HL-60 (cell line): Measurements from ENCODE around the gene GPR183.

Source experiments
- CTCF ChIP-seq: IDR thresholded peaks from one replicate; pipeline ENCODE4 v1.5.1; 2011; ENCODE audit warnings: low read length, control low read depth, inconsistent platforms; ENCODE audit not compliant: insufficient read depth
- GABPA ChIP-seq: IDR thresholded peaks from 2 replicates; pipeline ENCODE4 v1.6.1; 2012; ENCODE audit warnings: low read depth
- POLR2AphosphoS5 ChIP-seq: IDR thresholded peaks from 2 replicates; pipeline ENCODE4 v1.6.1; 2012; ENCODE audit warnings: low read depth
- TF ChIP-seq, protein P1 (sequence below): IDR thresholded peaks from 2 replicates; pipeline ENCODE4 v1.6.1; 2012; ENCODE audit warnings: low read depth; ENCODE audit not compliant: insufficient replicate concordance

GRCh38 chr13:99297331-99297730, 9.9 kb downstream of the GPR183 start:
- TF ChIP-seq CTCF (no peak), POLR2AphosphoS5 (no peak), GABPA (no peak)
- TF ChIP-seq, protein P1, sequence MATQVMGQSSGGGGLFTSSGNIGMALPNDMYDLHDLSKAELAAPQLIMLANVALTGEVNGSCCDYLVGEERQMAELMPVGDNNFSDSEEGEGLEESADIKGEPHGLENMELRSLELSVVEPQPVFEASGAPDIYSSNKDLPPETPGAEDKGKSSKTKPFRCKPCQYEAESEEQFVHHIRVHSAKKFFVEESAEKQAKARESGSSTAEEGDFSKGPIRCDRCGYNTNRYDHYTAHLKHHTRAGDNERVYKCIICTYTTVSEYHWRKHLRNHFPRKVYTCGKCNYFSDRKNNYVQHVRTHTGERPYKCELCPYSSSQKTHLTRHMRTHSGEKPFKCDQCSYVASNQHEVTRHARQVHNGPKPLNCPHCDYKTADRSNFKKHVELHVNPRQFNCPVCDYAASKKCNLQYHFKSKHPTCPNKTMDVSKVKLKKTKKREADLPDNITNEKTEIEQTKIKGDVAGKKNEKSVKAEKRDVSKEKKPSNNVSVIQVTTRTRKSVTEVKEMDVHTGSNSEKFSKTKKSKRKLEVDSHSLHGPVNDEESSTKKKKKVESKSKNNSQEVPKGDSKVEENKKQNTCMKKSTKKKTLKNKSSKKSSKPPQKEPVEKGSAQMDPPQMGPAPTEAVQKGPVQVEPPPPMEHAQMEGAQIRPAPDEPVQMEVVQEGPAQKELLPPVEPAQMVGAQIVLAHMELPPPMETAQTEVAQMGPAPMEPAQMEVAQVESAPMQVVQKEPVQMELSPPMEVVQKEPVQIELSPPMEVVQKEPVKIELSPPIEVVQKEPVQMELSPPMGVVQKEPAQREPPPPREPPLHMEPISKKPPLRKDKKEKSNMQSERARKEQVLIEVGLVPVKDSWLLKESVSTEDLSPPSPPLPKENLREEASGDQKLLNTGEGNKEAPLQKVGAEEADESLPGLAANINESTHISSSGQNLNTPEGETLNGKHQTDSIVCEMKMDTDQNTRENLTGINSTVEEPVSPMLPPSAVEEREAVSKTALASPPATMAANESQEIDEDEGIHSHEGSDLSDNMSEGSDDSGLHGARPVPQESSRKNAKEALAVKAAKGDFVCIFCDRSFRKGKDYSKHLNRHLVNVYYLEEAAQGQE, result no peak
